K562 (cell line): ENCODE measurements around the gene CSNK1D. TPM values are rescaled to one million over a fixed set of nuclear protein-coding genes. Genes with fewer than 3 reads are reported as not detected.
A peak's percentile ranks its signal among the peaks of the same experiment; 100 is the strongest.

Experiments
- CHD2 ChIP-seq: IDR thresholded peaks from 2 replicates; pipeline ENCODE4 v1.6.1; 2011; ENCODE audit warnings: low read depth, low read length
- DDX20 ChIP-seq: fragments of 450-650 bp; IDR thresholded peaks from 2 replicates; pipeline ENCODE4 v1.6.1; 2016; ENCODE audit warnings: missing genetic modification characterization, low read depth, mild to moderate bottlenecking, missing compliant biosample characterization, moderate library complexity
- HNRNPL ChIP-seq: fragments of 200-400 bp; formaldehyde crosslinking; IDR thresholded peaks from 2 replicates; pipeline ENCODE4 v1.6.1; 2017; ENCODE audit warnings: low read depth, mild to moderate bottlenecking, low read length
- RAD21 ChIP-seq, 2 experiments: fragments of 250-450 bp in 1 of 2; fragments of 450-650 bp in 1 of 2; sonication (Bioruptor Pico) in 1 of 2; formaldehyde crosslinking in 1 of 2; IDR thresholded peaks in 1 of 2; conservative IDR thresholded peaks in 1 of 2; 2 replicates each; pipeline versions ENCODE4 v1.4.0 to v1.8.0; 2020 to 2022; ENCODE audit warnings: mild to moderate bottlenecking in 2 of 2, moderate library complexity in 1 of 2
- ZBTB49 ChIP-seq: sonication (generic); formaldehyde crosslinking; IDR thresholded peaks from 2 replicates; pipeline ENCODE4 v1.8.0; 2022; ENCODE audit warnings: missing genetic modification reagents, mild to moderate bottlenecking, borderline replicate concordance
- ZC3H11A ChIP-seq: IDR thresholded peaks from 2 replicates; pipeline ENCODE4 v1.6.1; 2012; ENCODE audit warnings: low read depth, low read length, improper control_type of control experiment
- ZKSCAN3 ChIP-seq: fragments of 250-450 bp; sonication (Bioruptor Pico); IDR thresholded peaks from 2 replicates; pipeline ENCODE4 v1.4.0; 2020
- polyA plus RNA-seq, 8 experiments: library from polyadenylated mRNA; depleted of rRNA in 4 of 8; stranded (reverse) in 5 of 8; unstranded in 3 of 8; fragments of >200 nt; fragmentation: Nextera tagmentation in 2 of 8; fragmentation: Illumina TruSeq in 1 of 8; extraction: Ambion mirVana in 2 of 8; extraction: Trizol in 1 of 8; gene quantifications; 2 replicates each; pipeline versions ENCODE4 v1.2.1 to v1.2.3, GENCODE V29; 2011 to 2014; ENCODE audit warnings: inconsistent platforms in 1 of 8, missing spikeins in 1 of 8
- total RNA-seq, 7 experiments: library from RNA; depleted of rRNA in 6 of 7; stranded (reverse); fragments of >200 nt in 6 of 7; fragmentation: Illumina TruSeq in 2 of 7; extraction: Trizol in 2 of 7; gene quantifications; 2 replicates each; pipeline versions ENCODE4 v1.2.1 to v1.2.3, GENCODE V29; 2011 to 2021; ENCODE audit warnings: low replicate concordance in 1 of 7
- TF ChIP-seq, protein P1 (sequence below): fragments of 450-650 bp; IDR thresholded peaks from 2 replicates; pipeline ENCODE4 v1.6.1; 2016; ENCODE audit warnings: mild to moderate bottlenecking, moderate library complexity
- TF ChIP-seq, protein P2 (sequence below): sonication (generic); IDR thresholded peaks from 2 replicates; pipeline ENCODE4 v1.6.1; 2016

CSNK1D gene
- total and polyA plus RNA-seq, 9 of the 15 experiments (the other 6 are each of a cell fraction or from before 2014, with no cell fraction given) = 6.5 to 133 (median 41.3) TPM

GRCh38 chr17:82287868-82288801 is 14.6 kb upstream of the CSNK1D start (continued):
- TF ChIP-seq, protein P1, sequence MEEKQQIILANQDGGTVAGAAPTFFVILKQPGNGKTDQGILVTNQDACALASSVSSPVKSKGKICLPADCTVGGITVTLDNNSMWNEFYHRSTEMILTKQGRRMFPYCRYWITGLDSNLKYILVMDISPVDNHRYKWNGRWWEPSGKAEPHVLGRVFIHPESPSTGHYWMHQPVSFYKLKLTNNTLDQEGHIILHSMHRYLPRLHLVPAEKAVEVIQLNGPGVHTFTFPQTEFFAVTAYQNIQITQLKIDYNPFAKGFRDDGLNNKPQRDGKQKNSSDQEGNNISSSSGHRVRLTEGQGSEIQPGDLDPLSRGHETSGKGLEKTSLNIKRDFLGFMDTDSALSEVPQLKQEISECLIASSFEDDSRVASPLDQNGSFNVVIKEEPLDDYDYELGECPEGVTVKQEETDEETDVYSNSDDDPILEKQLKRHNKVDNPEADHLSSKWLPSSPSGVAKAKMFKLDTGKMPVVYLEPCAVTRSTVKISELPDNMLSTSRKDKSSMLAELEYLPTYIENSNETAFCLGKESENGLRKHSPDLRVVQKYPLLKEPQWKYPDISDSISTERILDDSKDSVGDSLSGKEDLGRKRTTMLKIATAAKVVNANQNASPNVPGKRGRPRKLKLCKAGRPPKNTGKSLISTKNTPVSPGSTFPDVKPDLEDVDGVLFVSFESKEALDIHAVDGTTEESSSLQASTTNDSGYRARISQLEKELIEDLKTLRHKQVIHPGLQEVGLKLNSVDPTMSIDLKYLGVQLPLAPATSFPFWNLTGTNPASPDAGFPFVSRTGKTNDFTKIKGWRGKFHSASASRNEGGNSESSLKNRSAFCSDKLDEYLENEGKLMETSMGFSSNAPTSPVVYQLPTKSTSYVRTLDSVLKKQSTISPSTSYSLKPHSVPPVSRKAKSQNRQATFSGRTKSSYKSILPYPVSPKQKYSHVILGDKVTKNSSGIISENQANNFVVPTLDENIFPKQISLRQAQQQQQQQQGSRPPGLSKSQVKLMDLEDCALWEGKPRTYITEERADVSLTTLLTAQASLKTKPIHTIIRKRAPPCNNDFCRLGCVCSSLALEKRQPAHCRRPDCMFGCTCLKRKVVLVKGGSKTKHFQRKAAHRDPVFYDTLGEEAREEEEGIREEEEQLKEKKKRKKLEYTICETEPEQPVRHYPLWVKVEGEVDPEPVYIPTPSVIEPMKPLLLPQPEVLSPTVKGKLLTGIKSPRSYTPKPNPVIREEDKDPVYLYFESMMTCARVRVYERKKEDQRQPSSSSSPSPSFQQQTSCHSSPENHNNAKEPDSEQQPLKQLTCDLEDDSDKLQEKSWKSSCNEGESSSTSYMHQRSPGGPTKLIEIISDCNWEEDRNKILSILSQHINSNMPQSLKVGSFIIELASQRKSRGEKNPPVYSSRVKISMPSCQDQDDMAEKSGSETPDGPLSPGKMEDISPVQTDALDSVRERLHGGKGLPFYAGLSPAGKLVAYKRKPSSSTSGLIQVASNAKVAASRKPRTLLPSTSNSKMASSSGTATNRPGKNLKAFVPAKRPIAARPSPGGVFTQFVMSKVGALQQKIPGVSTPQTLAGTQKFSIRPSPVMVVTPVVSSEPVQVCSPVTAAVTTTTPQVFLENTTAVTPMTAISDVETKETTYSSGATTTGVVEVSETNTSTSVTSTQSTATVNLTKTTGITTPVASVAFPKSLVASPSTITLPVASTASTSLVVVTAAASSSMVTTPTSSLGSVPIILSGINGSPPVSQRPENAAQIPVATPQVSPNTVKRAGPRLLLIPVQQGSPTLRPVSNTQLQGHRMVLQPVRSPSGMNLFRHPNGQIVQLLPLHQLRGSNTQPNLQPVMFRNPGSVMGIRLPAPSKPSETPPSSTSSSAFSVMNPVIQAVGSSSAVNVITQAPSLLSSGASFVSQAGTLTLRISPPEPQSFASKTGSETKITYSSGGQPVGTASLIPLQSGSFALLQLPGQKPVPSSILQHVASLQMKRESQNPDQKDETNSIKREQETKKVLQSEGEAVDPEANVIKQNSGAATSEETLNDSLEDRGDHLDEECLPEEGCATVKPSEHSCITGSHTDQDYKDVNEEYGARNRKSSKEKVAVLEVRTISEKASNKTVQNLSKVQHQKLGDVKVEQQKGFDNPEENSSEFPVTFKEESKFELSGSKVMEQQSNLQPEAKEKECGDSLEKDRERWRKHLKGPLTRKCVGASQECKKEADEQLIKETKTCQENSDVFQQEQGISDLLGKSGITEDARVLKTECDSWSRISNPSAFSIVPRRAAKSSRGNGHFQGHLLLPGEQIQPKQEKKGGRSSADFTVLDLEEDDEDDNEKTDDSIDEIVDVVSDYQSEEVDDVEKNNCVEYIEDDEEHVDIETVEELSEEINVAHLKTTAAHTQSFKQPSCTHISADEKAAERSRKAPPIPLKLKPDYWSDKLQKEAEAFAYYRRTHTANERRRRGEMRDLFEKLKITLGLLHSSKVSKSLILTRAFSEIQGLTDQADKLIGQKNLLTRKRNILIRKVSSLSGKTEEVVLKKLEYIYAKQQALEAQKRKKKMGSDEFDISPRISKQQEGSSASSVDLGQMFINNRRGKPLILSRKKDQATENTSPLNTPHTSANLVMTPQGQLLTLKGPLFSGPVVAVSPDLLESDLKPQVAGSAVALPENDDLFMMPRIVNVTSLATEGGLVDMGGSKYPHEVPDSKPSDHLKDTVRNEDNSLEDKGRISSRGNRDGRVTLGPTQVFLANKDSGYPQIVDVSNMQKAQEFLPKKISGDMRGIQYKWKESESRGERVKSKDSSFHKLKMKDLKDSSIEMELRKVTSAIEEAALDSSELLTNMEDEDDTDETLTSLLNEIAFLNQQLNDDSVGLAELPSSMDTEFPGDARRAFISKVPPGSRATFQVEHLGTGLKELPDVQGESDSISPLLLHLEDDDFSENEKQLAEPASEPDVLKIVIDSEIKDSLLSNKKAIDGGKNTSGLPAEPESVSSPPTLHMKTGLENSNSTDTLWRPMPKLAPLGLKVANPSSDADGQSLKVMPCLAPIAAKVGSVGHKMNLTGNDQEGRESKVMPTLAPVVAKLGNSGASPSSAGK = peak; percentile 99
- no peak for TF ChIP-seq ZC3H11A
- no peak for TF ChIP-seq CHD2
- TF ChIP-seq, protein P2, sequence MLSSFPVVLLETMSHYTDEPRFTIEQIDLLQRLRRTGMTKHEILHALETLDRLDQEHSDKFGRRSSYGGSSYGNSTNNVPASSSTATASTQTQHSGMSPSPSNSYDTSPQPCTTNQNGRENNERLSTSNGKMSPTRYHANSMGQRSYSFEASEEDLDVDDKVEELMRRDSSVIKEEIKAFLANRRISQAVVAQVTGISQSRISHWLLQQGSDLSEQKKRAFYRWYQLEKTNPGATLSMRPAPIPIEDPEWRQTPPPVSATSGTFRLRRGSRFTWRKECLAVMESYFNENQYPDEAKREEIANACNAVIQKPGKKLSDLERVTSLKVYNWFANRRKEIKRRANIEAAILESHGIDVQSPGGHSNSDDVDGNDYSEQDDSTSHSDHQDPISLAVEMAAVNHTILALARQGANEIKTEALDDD = no peak
- peak in 1 of 2 experiments; percentile 22; a peak in 1 of 4 replicates for TF ChIP-seq RAD21 (CRISPR knock-in tag; conservative IDR thresholded peaks at IDR 0.05 in 1 of 2, IDR thresholded peaks at IDR 0.05 in 1 of 2)
- 0 out of 2 replicates have a peak, but pooled peaks have one; percentile 42 for TF ChIP-seq DDX20 (tag)
- TF ChIP-seq ZKSCAN3 (CRISPR knock-in tag) = no peak
- no peak for TF ChIP-seq ZBTB49 (CRISPR knock-in tag)
- no peak for TF ChIP-seq HNRNPL
